Aorta (tissue), 5 donors: ENCODE results near the gene FBF1. TPM values are rescaled to one million over a fixed set of nuclear protein-coding genes. Genes with fewer than 3 reads are reported as not detected.

ENCODE experiments used
- ATAC-seq: fragments of 200-7000 bp; cut with Tn5 transposase; one replicate; pipeline ENCODE4 v1.9.1; 2022; ENCODE audit warnings: moderate library complexity; ENCODE audit not compliant: low FRiP score
- DNase-seq, 2 donors: peaks; one replicate each; pipeline ENCODE4 v3.0.0-alpha.2; 2020
- H3K27ac ChIP-seq, 2 donors: one replicate each; pipeline ENCODE4 v1.5.1; 2013; ENCODE audit warnings: low read length in 2 of 2, mild to moderate bottlenecking in 2 of 2, moderate library complexity in 2 of 2, control low read depth in 1 of 2, inconsistent platforms in 1 of 2, low read depth in 1 of 2
- H3K27me3 ChIP-seq, 2 donors: one replicate each; pipeline ENCODE4 v1.6.1; 2013; ENCODE audit warnings: control low read depth in 1 of 2, low read length in 1 of 2, mild to moderate bottlenecking in 1 of 2, moderate library complexity in 1 of 2; ENCODE audit not compliant: insufficient read depth in 2 of 2, control insufficient read depth in 1 of 2
- H3K36me3 ChIP-seq, 2 donors: one replicate each; pipeline ENCODE4 v1.6.1; 2013; ENCODE audit warnings: control low read depth in 1 of 2, low read length in 1 of 2, mild to moderate bottlenecking in 1 of 2; ENCODE audit not compliant: insufficient read depth in 2 of 2, control insufficient read depth in 1 of 2
- H3K4me1 ChIP-seq, 2 donors: one replicate each; pipeline ENCODE4 v1.6.1; 2013; ENCODE audit warnings: low read length in 2 of 2, control low read depth in 1 of 2, mild to moderate bottlenecking in 1 of 2, moderate library complexity in 1 of 2; ENCODE audit not compliant: insufficient read depth in 2 of 2, control insufficient read depth in 1 of 2
- H3K4me3 ChIP-seq, 2 donors: one replicate each; pipeline ENCODE4 v1.5.1; 2013; ENCODE audit warnings: low read length in 2 of 2, control low read depth in 1 of 2, mild to moderate bottlenecking in 1 of 2
- H3K9me3 ChIP-seq: one replicate; pipeline ENCODE4 v1.6.1; 2013; ENCODE audit warnings: mild to moderate bottlenecking, low read length; ENCODE audit not compliant: control insufficient read depth
- WGBS, 2 donors: extraction: QIAGEN DNeasy Blood & Tissue Kit; methylation state at CpG; one replicate each; pipeline ENCODE4 v1.1.7; 2013; 5-methylcytosine and 5-hydroxymethylcytosine counted together
- intact Hi-C, 2 donors: fragments of 100-400 bp; cut with DNase I; formaldehyde crosslinking; loops; one replicate each; pipeline versions ENCODE4 v1.14.2 to v1.15.0; 2022
- long read RNA-seq, 2 donors: library from polyadenylated mRNA; unstranded; transcript quantifications; one replicate each; pipeline ENCODE4 v2.0.0, GENCODE V29; 2020 to 2021
- polyA plus RNA-seq, 2 donors: library from polyadenylated mRNA; stranded (reverse); fragments of 200-250 nt; gene quantifications; one replicate each; pipeline ENCODE4 v1.2.3, GENCODE V29; 2013
- total RNA-seq, 2 donors: library from RNA; stranded (reverse); fragmentation: NEBNext Ultra II Directional; extraction: Animal tissue kit (Norgen Biotek cat#: 25700); gene quantifications; one replicate each; pipeline ENCODE4 v1.2.1, GENCODE V29; 2021
- donor health status: healthy with polysubstance abuse.
- donor health status: Bipolar disorder and iron deficiency.
- donor health status: DM: no; HTN: no; CAD: no.
- donor health status: DM: no; HTN: no; CAD: no.
- donor health status: DM: yes; HTN: yes; CAD: no.

Gene FBF1, protein sequence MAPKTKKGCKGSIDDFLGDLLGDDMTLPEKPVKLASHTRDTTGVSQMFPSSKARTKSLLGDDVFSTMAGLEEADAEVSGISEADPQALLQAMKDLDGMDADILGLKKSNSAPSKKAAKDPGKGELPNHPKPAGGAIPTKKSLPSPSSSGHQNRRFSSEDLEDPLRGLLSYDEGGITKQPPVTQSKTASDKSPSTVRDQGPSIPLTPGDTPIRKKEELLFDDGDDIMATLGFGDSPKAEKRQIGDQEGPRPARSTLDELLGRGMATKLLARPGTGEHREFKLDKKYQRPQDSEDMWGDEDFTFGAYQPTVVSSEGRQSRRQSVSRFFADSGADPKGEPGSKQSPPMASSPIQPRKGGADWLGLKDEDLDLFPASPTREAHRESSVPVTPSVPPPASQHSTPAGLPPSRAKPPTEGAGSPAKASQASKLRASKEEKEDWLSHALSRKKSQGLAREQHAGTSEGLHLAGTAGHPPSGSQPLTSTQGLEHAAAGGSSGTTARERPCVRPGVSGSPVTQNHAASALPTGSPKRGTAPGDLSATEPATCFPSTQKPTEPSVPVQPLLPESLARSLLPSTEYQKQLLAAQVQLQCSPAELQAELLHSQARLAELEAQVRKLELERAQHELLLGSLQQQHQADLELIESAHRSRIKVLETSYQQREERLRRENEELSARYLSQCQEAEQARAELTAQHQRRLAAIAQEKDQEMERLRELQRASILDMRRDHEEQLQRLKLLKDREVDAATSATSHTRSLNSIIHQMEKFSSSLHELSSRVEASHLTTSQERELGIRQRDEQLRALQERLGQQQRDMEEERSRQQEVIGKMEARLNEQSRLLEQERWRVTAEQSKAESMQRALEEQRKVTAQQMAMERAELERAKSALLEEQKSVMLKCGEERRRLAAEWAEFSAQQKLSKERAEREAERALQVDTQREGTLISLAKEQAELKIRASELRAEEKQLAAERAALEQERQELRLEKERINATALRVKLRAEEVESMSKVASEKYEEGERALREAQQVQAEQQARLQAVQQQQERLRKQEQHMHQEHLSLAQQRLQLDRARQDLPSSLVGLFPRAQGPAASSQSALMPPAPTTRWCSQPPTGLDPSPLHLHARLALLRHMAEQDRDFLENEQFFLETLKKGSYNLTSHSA
- total RNA-seq (10 to 100 TPM in 1 of 2 donors, 1 to 10 TPM in 1; 5.5 to 12.2 TPM), polyA plus RNA-seq (10 to 100 TPM in 1 of 2 donors, 1 to 10 TPM in 1; 1.0 to 21.6 TPM)
- long read RNA-seq, donor 1, partial matches to known transcripts, result 1 of 3 reads
- long read RNA-seq, donor 1, other reads (novel, unspliced or antisense), result 2 of 3 reads
- long read RNA-seq, donor 2, partial matches to known transcripts, result 1 of 3 reads
- long read RNA-seq, donor 2, other reads (novel, unspliced or antisense), result 2 of 3 reads

DNA sequence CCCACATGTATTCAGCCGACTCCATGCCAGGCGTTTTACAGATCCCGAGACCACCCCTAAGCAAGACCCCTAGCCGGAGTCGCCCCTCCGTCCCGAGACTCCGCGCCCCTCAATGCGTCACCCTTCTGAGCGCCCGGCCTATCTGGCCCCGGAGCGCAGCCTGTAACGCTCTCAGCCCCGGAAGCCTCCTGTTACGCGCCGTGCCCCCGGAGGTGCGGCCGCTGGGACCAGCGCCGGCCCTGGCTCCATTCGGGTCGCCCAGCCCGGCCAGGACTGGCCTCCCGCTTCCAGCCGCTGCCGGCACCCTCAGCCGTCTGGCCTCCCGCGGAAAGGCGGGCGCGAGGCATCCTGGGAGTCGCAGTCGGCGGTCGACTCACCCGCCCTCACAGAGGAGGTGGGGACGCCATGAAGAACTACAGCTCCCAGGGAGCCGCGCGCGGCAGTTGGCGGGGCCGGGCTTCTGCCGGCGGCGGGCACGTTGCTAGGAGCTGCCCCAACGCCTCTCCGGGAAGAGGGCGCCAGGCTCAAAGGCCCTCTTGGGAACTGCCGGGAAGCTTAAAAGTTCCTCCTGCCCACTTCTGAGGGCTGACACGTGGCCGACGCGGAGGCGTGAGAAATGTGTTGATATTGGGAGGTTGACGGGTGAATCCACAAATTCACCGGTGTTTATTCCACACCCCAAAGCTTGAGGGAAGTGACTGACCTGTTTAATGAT, at the start of gene FBF1:
TSS of gene FBF1 (minus strand) at position 316 of the 715 bp plus-strand sequence. CDS start 2,893 bp downstream, outside the sequence.
- ATAC-seq (peak; percentile 98), DNase-seq (peak; percentile 97 to 99)
- no peaks in the 10 kb centered on the region for H3K27me3 ChIP-seq
- 0% methylated on average over 63 of the region's 63 CpGs for WGBS, 2 donors
- no peaks in the 10 kb centered on the region for H3K4me1 ChIP-seq
- H3K27ac ChIP-seq, result no peak within 1 kb of the TSS
- H3K4me3 ChIP-seq, result peak within 1 kb of the TSS; percentile 39 to 53
- intact Hi-C loops, result no loop called here
- H3K9me3 ChIP-seq, result no peaks in the 10 kb centered on the region
- H3K36me3 ChIP-seq, result no peaks in the 10 kb centered on the region

DNA sequence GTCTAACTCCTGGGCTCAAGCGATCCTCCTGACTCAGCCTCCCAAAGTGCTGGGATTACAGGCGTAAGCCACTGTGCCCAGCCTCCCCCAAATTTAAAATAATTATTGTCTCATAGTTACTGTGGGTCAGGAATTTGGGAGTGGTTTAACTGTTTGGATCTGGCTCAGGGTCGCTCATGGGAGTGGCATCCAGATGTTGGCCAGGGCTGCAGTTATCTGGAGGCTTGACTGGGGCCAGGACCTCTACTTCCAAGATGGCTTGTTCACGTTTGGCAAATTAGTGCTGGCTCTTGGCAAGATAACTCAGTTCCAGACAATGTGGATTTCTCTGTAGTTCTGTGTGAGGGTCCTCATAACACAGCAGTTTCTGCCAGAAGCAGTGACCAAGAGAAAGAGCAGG, 46.2 kb upstream of the FBF1 start:
- no peaks in the 10 kb centered on the region for H3K36me3 ChIP-seq
- intact Hi-C loops, result no loop called here
- peak in 1 of 2 donors; percentile 11 for DNase-seq
- ATAC-seq, result no peak
- no peak overlapping the region for H3K4me3 ChIP-seq
- H3K9me3 ChIP-seq, result no peaks in the 10 kb centered on the region
- H3K4me1 ChIP-seq, result no peaks in the 10 kb centered on the region
- H3K27ac ChIP-seq, result no peak overlapping the region
- 76% methylated on average over 4 of the region's 4 CpGs for WGBS, 2 donors
- no peaks in the 10 kb centered on the region for H3K27me3 ChIP-seq

DNA sequence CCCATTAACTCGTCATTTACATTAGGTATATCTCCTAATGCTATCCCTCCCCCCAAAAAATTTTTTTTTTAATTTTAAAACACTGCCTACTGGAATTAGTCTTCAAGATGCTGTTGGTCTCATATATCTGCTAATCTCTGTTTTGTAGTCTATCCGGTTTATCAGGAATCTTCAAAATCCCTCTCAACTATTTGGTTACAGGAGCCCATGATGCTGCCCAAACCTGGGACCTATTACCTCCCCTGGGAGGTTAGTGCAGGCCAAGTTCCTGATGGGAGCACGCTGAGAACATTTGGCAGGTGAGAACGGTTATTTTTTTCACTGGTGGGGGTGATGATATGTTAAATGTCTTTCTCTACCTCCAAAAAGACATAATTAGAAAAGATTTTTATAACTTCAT, 45.1 kb upstream of the FBF1 start:
- DNase-seq, result peak in 1 of 2 donors; percentile 2
- WGBS, 2 donors, result 91 to 94% methylated on average over 4 of the region's 4 CpGs
- no peak for ATAC-seq
- H3K36me3 ChIP-seq, result no peaks in the 10 kb centered on the region
- no peaks in the 10 kb centered on the region for H3K9me3 ChIP-seq
- no peak overlapping the region for H3K27ac ChIP-seq
- no peaks in the 10 kb centered on the region for H3K27me3 ChIP-seq
- no peak overlapping the region for H3K4me3 ChIP-seq
- no peaks in the 10 kb centered on the region for H3K4me1 ChIP-seq
- intact Hi-C loops, result no loop called here

DNA sequence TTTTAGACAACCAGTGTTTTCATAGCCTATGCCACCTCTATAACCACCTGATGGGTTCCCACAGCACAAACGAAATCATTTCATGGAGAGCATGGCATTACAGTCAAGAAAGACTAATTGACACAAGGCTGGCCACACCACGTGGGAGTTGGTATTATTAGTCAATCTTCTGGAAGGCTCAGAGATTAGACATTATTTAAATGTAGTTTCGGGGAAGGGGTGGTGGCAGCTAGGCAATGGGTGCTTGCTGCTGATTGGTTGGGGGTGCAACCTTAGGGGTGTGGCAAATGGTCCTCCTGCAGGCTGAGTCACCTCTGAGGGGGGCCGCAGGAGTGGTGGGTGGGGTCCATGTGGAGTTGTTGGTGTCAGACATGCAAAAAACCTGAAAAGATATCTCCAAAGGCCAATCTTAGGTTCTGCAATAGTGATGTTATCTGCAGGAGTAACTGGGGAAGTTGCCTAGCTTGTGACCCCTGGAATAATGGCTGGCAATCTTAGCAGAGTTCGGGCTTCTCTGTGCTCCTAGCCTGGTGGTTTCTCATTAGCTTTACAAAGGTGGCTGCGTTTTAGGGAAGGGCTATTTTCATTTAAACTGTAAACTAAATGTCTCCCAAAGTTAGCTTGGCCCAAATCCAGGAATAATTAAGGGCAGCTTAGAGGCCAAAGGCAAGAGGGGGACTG, 42.8 kb upstream of the FBF1 start:
- H3K27ac ChIP-seq, result no peak overlapping the region
- peak in 1 of 2 donors; percentile 62 for DNase-seq
- ATAC-seq, result no peak
- no peaks in the 10 kb centered on the region for H3K9me3 ChIP-seq
- no peaks in the 10 kb centered on the region for H3K4me1 ChIP-seq
- no peaks in the 10 kb centered on the region for H3K27me3 ChIP-seq
- H3K4me3 ChIP-seq, result no peak overlapping the region
- intact Hi-C loops, result no loop called here
- H3K36me3 ChIP-seq, result no peaks in the 10 kb centered on the region
- 57 to 70% methylated on average over 6 of the region's 6 CpGs for WGBS, 2 donors

- ATAC-seq, result no peak
- WGBS, 2 donors, result 93 to 96% methylated on average over 7 of the region's 7 CpGs
Observed at GRCh38 chr17:75981019-75981615, 40.3 kb upstream of the FBF1 start.

DNA sequence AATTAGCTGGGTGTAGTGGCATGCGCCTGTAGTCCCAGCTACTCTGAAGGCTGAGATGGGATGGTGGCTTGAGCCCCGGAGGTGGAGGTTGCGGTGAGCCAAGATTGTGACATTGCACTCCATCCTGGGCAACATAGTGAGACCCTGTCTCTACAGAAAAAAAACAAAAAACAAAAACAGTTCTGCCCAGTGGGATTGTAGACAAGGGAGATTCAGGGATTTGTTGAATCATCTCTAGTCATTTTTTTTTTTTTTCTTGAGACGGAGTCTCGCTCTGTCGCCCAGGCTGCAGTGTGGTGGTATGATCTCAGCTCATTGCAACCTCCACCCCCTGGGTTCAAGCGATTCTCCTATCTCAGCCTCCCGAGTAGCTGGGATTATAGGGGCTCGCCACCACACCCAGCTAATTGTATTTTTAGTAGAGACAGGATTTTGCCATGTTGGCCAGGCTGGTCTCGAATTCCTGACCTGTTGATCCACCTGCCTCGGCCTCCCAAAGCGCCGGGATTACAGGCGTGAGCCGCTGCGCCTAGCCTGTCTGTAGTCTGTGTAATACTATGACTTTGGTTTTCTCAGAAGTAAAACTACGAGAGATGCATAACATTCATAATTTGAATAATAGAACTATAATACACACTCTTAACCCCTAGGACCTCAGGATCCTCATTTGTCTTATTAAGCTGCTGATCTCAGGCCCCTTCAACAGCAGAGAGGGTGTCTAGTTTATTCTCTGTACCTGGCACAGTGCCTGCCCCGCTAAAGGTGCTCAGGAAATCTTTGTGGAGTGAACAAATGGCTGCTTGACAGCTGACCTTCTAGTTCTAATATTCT, 39.6 kb upstream of the FBF1 start:
- 85 to 88% methylated on average over 18 of the region's 18 CpGs for WGBS, 2 donors

More at GRCh38 chr17:75981019-75981615, 40.3 kb upstream of the FBF1 start:
- no peak overlapping the region for H3K27ac ChIP-seq
- no peaks in the 10 kb centered on the region for H3K36me3 ChIP-seq
- intact Hi-C loops, result no loop called here
- DNase-seq, result peak in 1 of 2 donors; percentile 10
- H3K4me1 ChIP-seq, result no peaks in the 10 kb centered on the region
- no peak overlapping the region for H3K4me3 ChIP-seq
- H3K27me3 ChIP-seq, result no peaks in the 10 kb centered on the region
- H3K9me3 ChIP-seq, result no peaks in the 10 kb centered on the region

More for the DNA sequence above, 39.6 kb upstream of the FBF1 start:
- Histone ChIP-seq H3K36me3 (no peaks in the 10 kb centered on the region), H3K4me1 (peaks cover 0 to 2% of the 10 kb centered on the region in 2 donors), H3K27ac (peak overlapping the region; percentile 47 to 87), H3K4me3 (peak overlapping the region in 1 of 2 donors; percentile 57), H3K9me3 (no peaks in the 10 kb centered on the region), H3K27me3 (no peaks in the 10 kb centered on the region)
- ATAC-seq, result no peak
- DNase-seq, result peak in 1 of 2 donors; percentile 27
- intact Hi-C loops, result no loop called here
